Upper lobe of left lung (tissue), 4 donors: Measurements from ENCODE around the gene MYL4.
"Not testable (repeated sequence)": the region's sequence is repeated elsewhere in the genome, so short reads cannot be mapped to it uniquely, and the experiment has no call there.

ENCODE experiments used
- CTCF ChIP-seq, 6 experiments: fragments of 450-650 bp in 4 of 6; fragments of 200-600 bp in 2 of 6; sonication (generic) in 2 of 6; IDR thresholded peaks; one replicate each; pipeline ENCODE4 v1.5.1; 2016 to 2019; ENCODE audit warnings: antibody characterized with exemption in 6 of 6
- EP300 ChIP-seq, 4 donors: sonication (generic); formaldehyde crosslinking; IDR thresholded peaks; one replicate each; pipeline ENCODE4 v1.5.1; 2017; ENCODE audit warnings: antibody characterized with exemption in 4 of 4, control low read depth in 2 of 4
- POLR2A ChIP-seq, 4 donors: fragments of 450-650 bp; IDR thresholded peaks; one replicate each; pipeline ENCODE4 v1.5.1; 2016 to 2017; ENCODE audit warnings: antibody characterized with exemption in 4 of 4, mild to moderate bottlenecking in 2 of 4
- POLR2AphosphoS5 ChIP-seq, 2 donors: sonication (generic); formaldehyde crosslinking; IDR thresholded peaks; one replicate each; pipeline ENCODE4 v1.5.1; 2017; ENCODE audit warnings: antibody characterized with exemption in 2 of 2

- TF ChIP-seq CTCF, POLR2A, POLR2AphosphoS5, EP300 (IDR thresholded peaks at IDR 0.05): not testable (repeated sequence)
Measured at GRCh38 chr17:47168896-47169295, 40.3 kb upstream of the MYL4 start.
